B cell (primary cell): ENCODE data around the gene TLX2. TPM values are rescaled to one million over a fixed set of nuclear protein-coding genes. Genes with fewer than 3 reads are reported as not detected.

Experiments
- ATAC-seq: fragments of 200-7000 bp; cut with Tn5 transposase; one replicate; pipeline ENCODE4 v1.10.0; 2021; ENCODE audit warnings: low read depth, mild to moderate bottlenecking, moderate number of reproducible peaks, moderate library complexity
- CTCF ChIA-PET: fragments of 350-600 bp; sonication (Branson Sonifier 250); formaldehyde crosslinking; loops from one replicate; lab custom pipeline; 2021; ENCODE audit warnings: antibody characterized with exemption, inconsistent platforms; lab: Charles Lee
- POLR2A ChIA-PET: fragments of 350-600 bp; sonication (Branson Sonifier 250); formaldehyde crosslinking; loops from one replicate; lab custom pipeline; 2021; ENCODE audit warnings: antibody characterized with exemption; lab: Charles Lee
- DNase-seq: peaks from one replicate; pipeline ENCODE4 v3.0.0; 2013
- H2AFZ ChIP-seq: 2 replicates; pipeline ENCODE4 v1.6.1; 2012; ENCODE audit warnings: mild to moderate bottlenecking, low read depth, low read length; ENCODE audit not compliant: insufficient read depth, poor library complexity, severe bottlenecking
- H3K27ac ChIP-seq, 2 donors: 1 replicate in 1 of 2; 2 replicates in 1 of 2; pipeline ENCODE4 v1.5.1; 2012 to 2013; ENCODE audit warnings: low read length in 2 of 2, mild to moderate bottlenecking in 2 of 2, moderate library complexity in 1 of 2
- H3K27me3 ChIP-seq, 4 experiments: fragments of 200-600 bp in 1 of 4; sonication (generic) in 1 of 4; replicated peaks in 1 of 4; 1 replicate in 2 of 4; 2 replicates in 2 of 4; pipeline versions ENCODE4 v1.6.1 to v1.7.0; 2013 to 2016; ENCODE audit warnings: low read length in 3 of 4, mild to moderate bottlenecking in 2 of 4, mixed read lengths in 1 of 4, moderate library complexity in 1 of 4; ENCODE audit not compliant: insufficient read depth in 4 of 4, control insufficient read depth in 3 of 4; ENCODE audit errors: control extremely low read depth in 1 of 4
- H3K36me3 ChIP-seq, 2 experiments: replicated peaks in 1 of 2; 1 replicate in 1 of 2; 2 replicates in 1 of 2; pipeline versions ENCODE4 v1.6.1 to v1.7.1; 2013; ENCODE audit warnings: low read length in 1 of 2; ENCODE audit not compliant: insufficient read depth in 2 of 2, control insufficient read depth in 1 of 2; ENCODE audit errors: control extremely low read depth in 1 of 2, extremely low read depth in 1 of 2
- H3K4me1 ChIP-seq, 2 donors: fragments of 200-600 bp in 1 of 2; sonication (generic) in 1 of 2; 1 replicate in 1 of 2; 2 replicates in 1 of 2; pipeline versions ENCODE4 v1.5.1 to v1.6.1; 2013 to 2017; ENCODE audit warnings: low read length in 2 of 2; ENCODE audit not compliant: control insufficient read depth in 2 of 2, insufficient read depth in 2 of 2
- H3K4me2 ChIP-seq: replicated peaks from 2 replicates; pipeline ENCODE3; 2012; ENCODE audit warnings: mild to moderate bottlenecking, low read depth, low read length; ENCODE audit not compliant: poor library complexity, severe bottlenecking
- H3K4me3 ChIP-seq, 5 experiments: fragments of 200-600 bp in 1 of 5; sonication (generic) in 1 of 5; 1 replicate in 3 of 5; 2 replicates in 2 of 5; pipeline versions ENCODE4 v1.5.1 to v1.7.0; 2011 to 2016; ENCODE audit warnings: low read length in 4 of 5, mild to moderate bottlenecking in 4 of 5, low read depth in 2 of 5, control low read depth in 1 of 5, moderate library complexity in 1 of 5; ENCODE audit not compliant: insufficient read depth in 1 of 5; ENCODE audit errors: control extremely low read depth in 1 of 5, extremely low read depth in 1 of 5
- H3K79me2 ChIP-seq: fragments of 200-600 bp; sonication (generic); one replicate; pipeline ENCODE4 v1.6.0; 2016; ENCODE audit warnings: low read length; ENCODE audit not compliant: control insufficient read depth, insufficient read depth
- H3K9ac ChIP-seq: fragments of 200-600 bp; sonication (generic); 2 replicates; pipeline ENCODE4 v1.6.1; 2017; ENCODE audit warnings: mild to moderate bottlenecking, low read length, moderate library complexity
- H3K9me3 ChIP-seq, 3 donors: one replicate each; pipeline versions ENCODE4 v1.6.1 to v1.7.1; 2013; ENCODE audit warnings: low read length in 2 of 3; ENCODE audit not compliant: control insufficient read depth in 2 of 3, insufficient read depth in 1 of 3; ENCODE audit errors: control extremely low read depth in 1 of 3
- H4K20me1 ChIP-seq: 2 replicates; pipeline ENCODE4 v1.6.0; 2012; ENCODE audit warnings: mild to moderate bottlenecking, low read length; ENCODE audit not compliant: insufficient read depth, control insufficient read depth, poor library complexity, severe bottlenecking
- H3K27ac Mint-ChIP-seq: one replicate; pipeline ENCODE4 v1.8.0; 2021; ENCODE audit warnings: mixed read lengths
- H3K27me3 Mint-ChIP-seq: one replicate; pipeline ENCODE4 v1.8.0; 2021; ENCODE audit warnings: mixed read lengths
- H3K4me1 Mint-ChIP-seq: one replicate; pipeline ENCODE4 v1.8.0; 2021; ENCODE audit warnings: mixed read lengths
- H3K4me3 Mint-ChIP-seq: one replicate; pipeline ENCODE4 v1.8.0; 2021; ENCODE audit warnings: mixed read lengths
- H3K9me3 Mint-ChIP-seq: one replicate; pipeline ENCODE4 v1.8.0; 2022; ENCODE audit warnings: mixed read lengths; ENCODE audit not compliant: insufficient read depth
- EZH2 ChIP-seq: IDR thresholded peaks from 2 replicates; pipeline ENCODE4 v1.6.1; 2012; ENCODE audit warnings: borderline replicate concordance, low read depth, mild to moderate bottlenecking, moderate library complexity, low read length; ENCODE audit not compliant: insufficient read depth, poor library complexity, severe bottlenecking
- WGBS: methylation state at CpG from one replicate; pipeline ENCODE4 v1.1.5; 2013; ENCODE audit warnings: missing lambda C conversion rate; ENCODE audit not compliant: insufficient coverage; 5-methylcytosine and 5-hydroxymethylcytosine counted together
- intact Hi-C: fragments of 100-400 bp; cut with micrococcal nuclease; formaldehyde crosslinking; loops from one replicate; pipeline ENCODE4 v1.10.0; 2022
- polyA plus RNA-seq: library from polyadenylated mRNA; depleted of rRNA; stranded (reverse); fragments of >200 nt; gene quantifications from 2 replicates; pipeline ENCODE4 v1.2.3, GENCODE V29; 2012
- total RNA-seq, 2 donors: library from RNA; stranded (reverse); fragments of 120-200 nt in 1 of 2; gene quantifications; 1 replicate in 1 of 2; 2 replicates in 1 of 2; pipeline versions ENCODE4 v1.2.3 to v1.2.4, GENCODE V29; 2013 to 2022
- TF ChIP-seq, protein P1 (sequence below): fragments of 200-600 bp; IDR thresholded peaks from one replicate; pipeline ENCODE4 v1.8.0; 2022; ENCODE audit warnings: antibody characterized with exemption, mild to moderate bottlenecking

TLX2 gene
- total and polyA plus RNA-seq, 2 donors (not counting 1 experiment from before 2014, with no cell fraction given), result 0.06 TPM; not detected in 1

DNA sequence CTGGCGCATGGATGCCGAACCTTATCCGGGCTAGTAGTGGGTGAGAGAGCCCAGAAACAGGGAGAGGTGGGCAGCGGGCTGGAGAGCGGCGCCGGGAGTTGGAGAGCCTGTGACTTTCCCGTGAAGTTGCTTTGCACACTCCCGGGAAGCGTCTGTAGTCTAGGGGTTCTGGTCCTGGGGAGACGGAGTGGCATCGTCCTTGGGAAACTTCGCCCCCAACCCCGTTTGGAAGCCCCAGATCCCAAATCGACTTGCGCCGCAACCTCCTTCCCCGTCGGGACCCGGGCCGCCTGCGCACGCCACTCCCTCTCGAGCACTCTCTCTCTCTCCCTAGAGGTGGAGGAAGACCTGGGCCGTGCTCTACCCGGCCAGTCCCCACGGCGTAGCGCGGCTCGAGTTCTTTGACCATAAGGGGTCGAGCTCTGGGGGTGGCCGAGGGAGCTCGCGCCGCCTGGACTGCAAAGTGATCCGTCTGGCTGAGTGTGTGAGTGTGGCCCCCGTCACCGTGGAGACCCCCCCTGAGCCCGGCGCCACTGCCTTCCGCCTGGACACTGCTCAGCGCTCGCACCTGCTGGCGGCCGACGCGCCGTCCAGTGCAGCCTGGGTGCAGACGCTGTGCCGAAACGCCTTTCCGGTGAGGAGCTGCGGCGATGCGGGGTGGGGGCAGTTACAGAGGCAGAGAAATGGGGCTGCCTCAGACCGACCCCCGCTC is 40.7 kb downstream of the TLX2 start:
- H3K27me3 ChIP-seq, result peaks cover 0 to 6% (median under 1%) of the 10 kb centered on the region in 4 experiments
- CTCF ChIA-PET, result interaction anchor here (0.7 to 1.2 kb wide), 4 partner anchors 21 to 320 kb away, joined by 3 to 4 read pairs (median 3); no protein-coding TSS in a partner anchor
- peak overlapping the region; percentile 94 for H3K27ac Mint-ChIP-seq
- H2AFZ ChIP-seq, result peak overlapping the region; percentile 97
- H4K20me1 ChIP-seq, result peaks cover 15% of the 10 kb centered on the region
- peaks cover 0 to 15% of the 10 kb centered on the region in 2 experiments for H3K36me3 ChIP-seq
- peaks cover 8 to 32% of the 10 kb centered on the region in 2 donors for H3K4me1 ChIP-seq
- 1% methylated on average over 58 of the region's 58 CpGs for WGBS
- H3K9ac ChIP-seq, result peak overlapping the region; percentile 96
- H3K9me3 Mint-ChIP-seq, result no peaks in the 10 kb centered on the region
- POLR2A ChIA-PET, result interaction anchor here (0.6 to 1.0 kb wide), 3 partner anchors 10 to 1342 kb away, joined by 3 read pairs; no protein-coding TSS in a partner anchor
- H3K9me3 ChIP-seq, result no peaks in the 10 kb centered on the region
- H3K27me3 Mint-ChIP-seq, result no peaks in the 10 kb centered on the region
- H3K79me2 ChIP-seq, result peaks cover 11% of the 10 kb centered on the region
- peak overlapping the region; percentile 51 to 99 (median 84) for H3K4me3 ChIP-seq
- intact Hi-C loops, result loop anchor here (1.0 to 10.0 kb wide), 7 partner anchors 19 to 160 kb away; partner anchors contain the start of genes CCDC142, PCGF1, TTC31 and WBP1
- no peak for DNase-seq
- peak; percentile 61 for ATAC-seq
- H3K27ac ChIP-seq, result peak overlapping the region in 1 of 2 donors; percentile 76
- TF ChIP-seq, protein P1, sequence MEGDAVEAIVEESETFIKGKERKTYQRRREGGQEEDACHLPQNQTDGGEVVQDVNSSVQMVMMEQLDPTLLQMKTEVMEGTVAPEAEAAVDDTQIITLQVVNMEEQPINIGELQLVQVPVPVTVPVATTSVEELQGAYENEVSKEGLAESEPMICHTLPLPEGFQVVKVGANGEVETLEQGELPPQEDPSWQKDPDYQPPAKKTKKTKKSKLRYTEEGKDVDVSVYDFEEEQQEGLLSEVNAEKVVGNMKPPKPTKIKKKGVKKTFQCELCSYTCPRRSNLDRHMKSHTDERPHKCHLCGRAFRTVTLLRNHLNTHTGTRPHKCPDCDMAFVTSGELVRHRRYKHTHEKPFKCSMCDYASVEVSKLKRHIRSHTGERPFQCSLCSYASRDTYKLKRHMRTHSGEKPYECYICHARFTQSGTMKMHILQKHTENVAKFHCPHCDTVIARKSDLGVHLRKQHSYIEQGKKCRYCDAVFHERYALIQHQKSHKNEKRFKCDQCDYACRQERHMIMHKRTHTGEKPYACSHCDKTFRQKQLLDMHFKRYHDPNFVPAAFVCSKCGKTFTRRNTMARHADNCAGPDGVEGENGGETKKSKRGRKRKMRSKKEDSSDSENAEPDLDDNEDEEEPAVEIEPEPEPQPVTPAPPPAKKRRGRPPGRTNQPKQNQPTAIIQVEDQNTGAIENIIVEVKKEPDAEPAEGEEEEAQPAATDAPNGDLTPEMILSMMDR, result no peak
- no peak for TF ChIP-seq EZH2
- peak overlapping the region; percentile 97 for H3K4me2 ChIP-seq
- peak overlapping the region; percentile 96 for H3K4me3 Mint-ChIP-seq
- peaks cover 20% of the 10 kb centered on the region for H3K4me1 Mint-ChIP-seq
